Activated T-cell treated with anti-CD3 and anti-CD28 coated beads, Interleukin-2, amount 50 U/mL, for 24 hours (primary cell): Measurements from ENCODE around the gene DENND1B.
"Not testable (repeated sequence)": the region's sequence is repeated elsewhere in the genome, so short reads cannot be mapped to it uniquely, and the experiment has no call there.

Source experiments
- DNase-seq: peaks from one replicate; pipeline ENCODE4 v3.0.0-alpha.2; 2020
- H3K27ac Mint-ChIP-seq: 2 replicates; pipeline ENCODE4 v1.8.0; 2020; ENCODE audit warnings: mild to moderate bottlenecking, mixed read lengths
- H3K27me3 Mint-ChIP-seq: 2 replicates; pipeline ENCODE4 v1.8.0; 2020; ENCODE audit warnings: mixed read lengths
- H3K36me3 Mint-ChIP-seq: 2 replicates; pipeline ENCODE4 v1.8.0; 2020; ENCODE audit warnings: low read depth, mixed read lengths
- H3K4me1 Mint-ChIP-seq: 2 replicates; pipeline ENCODE4 v1.8.0; 2020; ENCODE audit warnings: low read depth, mixed read lengths
- H3K4me3 Mint-ChIP-seq: 2 replicates; pipeline ENCODE4 v1.8.0; 2020; ENCODE audit warnings: mild to moderate bottlenecking, moderate library complexity, mixed read lengths
- H3K9me3 Mint-ChIP-seq: 2 replicates; pipeline ENCODE4 v1.8.0; 2020; ENCODE audit warnings: mixed read lengths

DENND1B gene

DNA sequence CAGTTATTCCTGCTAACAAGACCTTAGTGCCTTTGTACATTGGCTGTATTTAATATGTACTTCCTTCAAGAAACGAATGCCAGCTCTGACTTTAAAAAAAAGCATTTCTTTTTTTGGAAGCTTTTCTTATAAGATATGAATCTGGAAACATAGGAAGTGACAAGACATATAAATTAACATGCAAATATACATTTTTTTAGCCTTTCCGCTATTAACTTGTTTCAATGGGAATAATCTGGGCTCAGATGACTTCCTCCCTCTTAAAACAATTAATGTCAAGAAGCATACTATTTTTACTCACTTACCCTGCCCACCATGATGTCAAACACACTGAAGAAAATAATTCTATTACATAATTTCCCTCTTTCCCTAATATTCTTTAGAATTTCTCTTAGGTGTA is 1.4 kb downstream of the DENND1B start:
- Mint-ChIP-seq H3K4me1 (peaks cover 77% of the 10 kb centered on the region), H3K36me3 (peaks cover 19% of the 10 kb centered on the region), H3K4me3 (peak overlapping the region; percentile 85), H3K27me3 (no peaks in the 10 kb centered on the region), H3K27ac (peak overlapping the region; percentile 91), H3K9me3 (no peaks in the 10 kb centered on the region)
- DNase-seq = no peak

DNA sequence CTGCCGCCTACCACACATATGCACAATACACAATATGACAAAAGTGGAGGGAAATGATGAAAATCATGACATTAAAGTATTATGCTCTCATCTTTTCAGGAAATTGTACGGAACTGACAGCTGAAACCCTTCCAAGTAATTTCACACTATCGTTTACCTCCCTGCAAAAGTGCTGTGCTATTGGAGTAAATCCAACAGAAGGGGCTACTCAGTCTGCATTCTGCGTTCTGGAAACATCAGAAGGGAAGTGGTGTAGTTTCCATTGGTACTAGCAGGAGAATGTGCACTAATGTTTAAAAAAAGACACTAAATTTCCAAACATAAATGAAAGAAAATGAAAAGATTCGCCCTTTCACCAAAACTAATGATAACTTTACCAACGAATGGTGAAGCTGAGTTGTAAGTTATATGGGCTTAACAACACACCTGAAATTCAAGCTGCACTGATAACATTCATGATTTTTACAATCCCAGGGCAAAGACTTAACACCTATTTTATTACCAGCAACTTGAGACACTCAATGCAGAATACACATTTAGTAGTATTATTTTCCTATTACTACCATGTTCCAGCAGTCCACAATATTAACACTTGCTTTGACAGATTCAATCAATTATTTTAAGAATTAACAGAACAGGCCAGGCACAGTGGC is 3.2 kb downstream of the DENND1B start:
- Mint-ChIP-seq H3K27ac (no peak overlapping the region), H3K36me3 (peaks cover 30% of the 10 kb centered on the region), H3K4me3 (peak overlapping the region; percentile 85), H3K9me3 (no peaks in the 10 kb centered on the region), H3K27me3 (no peaks in the 10 kb centered on the region), H3K4me1 (peaks cover 76% of the 10 kb centered on the region)
- no peak for DNase-seq

DNA sequence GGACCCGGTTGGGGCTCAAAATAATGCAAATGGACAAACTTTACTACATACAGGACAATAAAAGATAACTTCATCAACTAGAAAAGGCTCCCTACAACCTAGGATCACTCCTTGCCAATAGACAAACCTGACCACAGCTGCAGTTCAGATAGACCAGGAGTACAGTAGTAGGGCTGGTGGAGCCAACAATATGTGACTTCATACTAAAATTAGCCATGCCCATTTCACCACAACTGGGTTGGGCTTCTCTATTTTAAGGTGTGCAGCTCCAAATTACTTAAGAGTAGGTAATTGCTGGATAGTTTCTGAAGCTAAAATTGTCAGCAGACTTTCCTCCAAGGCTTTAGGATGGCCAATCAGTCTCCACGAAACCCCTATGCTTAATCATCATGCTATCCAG is 3.9 kb downstream of the DENND1B start:
- Mint-ChIP-seq H3K27me3 (no peaks in the 10 kb centered on the region), H3K9me3 (no peaks in the 10 kb centered on the region), H3K36me3 (peaks cover 32% of the 10 kb centered on the region), H3K4me1 (peaks cover 76% of the 10 kb centered on the region), H3K4me3 (no peak overlapping the region), H3K27ac (no peak overlapping the region)
- no peak for DNase-seq

DNA sequence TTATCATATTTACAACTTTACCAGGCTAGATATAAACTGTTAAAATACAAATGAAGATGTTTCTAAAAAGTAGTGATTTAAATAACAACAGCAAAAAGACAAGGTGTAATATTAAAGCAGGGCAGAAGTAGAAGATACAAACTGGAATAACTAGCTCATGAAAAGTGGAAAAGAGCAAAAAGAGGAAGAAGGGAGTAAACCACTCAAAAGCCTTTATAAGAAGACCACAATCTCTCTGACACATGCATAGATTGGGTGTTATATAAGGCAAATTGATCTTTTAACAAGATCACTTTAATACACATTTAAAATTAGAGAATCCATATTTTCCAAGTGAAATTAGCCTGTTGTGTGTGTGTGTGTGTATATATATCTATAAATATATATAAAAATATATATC is 5.0 kb downstream of the DENND1B start:
- Mint-ChIP-seq H3K36me3 (peaks cover 32% of the 10 kb centered on the region), H3K27me3 (no peaks in the 10 kb centered on the region), H3K4me1 (peaks cover 76% of the 10 kb centered on the region), H3K9me3 (no peaks in the 10 kb centered on the region), H3K27ac (no peak overlapping the region), H3K4me3 (no peak overlapping the region)
- no peak for DNase-seq

DNA sequence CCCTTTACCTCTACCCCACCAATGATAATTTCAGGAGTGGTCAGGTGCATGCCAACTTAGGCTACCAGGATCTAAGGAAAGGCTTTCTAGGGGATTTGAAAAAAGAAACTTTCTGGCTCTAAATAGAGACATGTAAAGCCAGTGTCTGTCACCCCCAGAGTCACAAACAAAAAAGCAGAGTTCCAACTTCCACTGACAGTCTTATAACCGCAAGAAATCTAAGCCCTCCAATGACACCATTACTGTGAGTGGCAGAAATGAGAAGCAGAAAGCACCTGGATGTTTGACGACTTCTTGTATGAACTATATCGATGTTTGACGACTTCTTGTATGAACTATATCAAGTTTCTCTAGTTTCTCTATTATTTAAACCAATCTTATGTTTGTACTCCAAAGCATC is 6.0 kb downstream of the DENND1B start:
- peak overlapping the region; percentile 47 for H3K27ac Mint-ChIP-seq
- H3K36me3 Mint-ChIP-seq = peaks cover 29% of the 10 kb centered on the region
- no peaks in the 10 kb centered on the region for H3K9me3 Mint-ChIP-seq
- H3K4me3 Mint-ChIP-seq = no peak overlapping the region
- H3K27me3 Mint-ChIP-seq = no peaks in the 10 kb centered on the region
- DNase-seq = no peak
- peaks cover 79% of the 10 kb centered on the region for H3K4me1 Mint-ChIP-seq

DNA sequence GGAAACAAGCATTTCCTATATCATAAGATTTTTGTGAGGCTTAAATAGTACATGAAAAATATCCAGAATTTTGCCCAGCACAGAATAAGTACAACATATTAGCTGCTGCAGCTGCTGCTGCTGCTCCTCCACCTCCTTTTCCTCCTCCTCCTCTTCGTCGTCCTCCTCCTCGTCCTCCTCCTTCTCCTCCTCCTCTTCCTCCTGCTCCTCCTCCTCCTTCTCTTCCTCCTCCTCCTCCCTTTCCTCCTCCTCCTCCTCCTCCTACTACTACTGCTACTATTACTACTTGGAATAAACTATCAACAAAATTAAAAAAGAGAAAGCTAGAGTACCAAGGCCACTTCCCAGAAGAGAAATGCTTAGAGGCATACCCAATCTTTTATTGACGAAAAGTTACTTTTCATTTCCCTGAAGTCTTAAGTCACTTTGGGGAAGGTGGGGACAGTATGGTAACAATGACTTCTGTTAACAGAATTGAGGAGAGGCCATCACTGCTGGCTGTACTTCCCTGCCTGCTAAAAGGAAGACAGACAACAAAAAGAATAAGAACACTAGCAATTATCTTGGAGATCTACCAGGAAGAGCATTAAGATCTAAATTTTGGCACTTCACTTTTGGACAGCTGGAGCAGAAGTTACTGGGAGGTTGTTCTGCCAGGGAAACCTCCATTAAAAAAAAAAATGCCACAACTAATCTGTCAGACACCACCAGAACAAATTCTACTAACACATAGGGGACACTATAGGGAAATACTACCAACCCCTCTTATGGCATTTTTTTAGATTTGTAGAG is 7.1 kb downstream of the DENND1B start:
- H3K4me3 Mint-ChIP-seq = peak overlapping the region; percentile 1
- DNase-seq = no peak
- H3K27me3 Mint-ChIP-seq = no peaks in the 10 kb centered on the region
- peaks cover 77% of the 10 kb centered on the region for H3K4me1 Mint-ChIP-seq
- H3K36me3 Mint-ChIP-seq = peaks cover 29% of the 10 kb centered on the region
- H3K9me3 Mint-ChIP-seq = no peaks in the 10 kb centered on the region
- H3K27ac Mint-ChIP-seq = peak overlapping the region; percentile 34

DNA sequence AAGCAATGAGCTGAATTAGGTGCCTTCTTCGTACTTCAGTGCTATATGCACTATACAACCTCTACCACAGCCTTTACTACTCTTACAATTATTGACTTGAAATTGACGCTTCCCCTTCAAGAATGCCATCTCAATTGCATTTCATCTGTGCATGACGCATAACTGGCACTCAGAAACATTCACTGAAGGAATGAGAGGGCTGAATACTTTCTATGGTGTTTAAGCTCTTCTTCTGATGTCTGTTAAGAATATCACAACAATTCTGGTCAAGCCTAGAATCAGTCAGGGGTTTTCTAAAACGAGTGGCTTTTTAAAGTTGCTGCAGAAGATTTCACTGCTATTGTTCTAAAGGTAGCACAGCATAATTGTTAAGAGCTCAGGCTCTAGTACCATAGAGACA is 11.5 kb downstream of the DENND1B start:
- Mint-ChIP-seq H3K36me3 (peaks cover 18% of the 10 kb centered on the region), H3K4me1 (peaks cover 60% of the 10 kb centered on the region), H3K27me3 (no peaks in the 10 kb centered on the region), H3K4me3 (no peak overlapping the region), H3K27ac (no peak overlapping the region), H3K9me3 (no peaks in the 10 kb centered on the region)
- no peak for DNase-seq

DNA sequence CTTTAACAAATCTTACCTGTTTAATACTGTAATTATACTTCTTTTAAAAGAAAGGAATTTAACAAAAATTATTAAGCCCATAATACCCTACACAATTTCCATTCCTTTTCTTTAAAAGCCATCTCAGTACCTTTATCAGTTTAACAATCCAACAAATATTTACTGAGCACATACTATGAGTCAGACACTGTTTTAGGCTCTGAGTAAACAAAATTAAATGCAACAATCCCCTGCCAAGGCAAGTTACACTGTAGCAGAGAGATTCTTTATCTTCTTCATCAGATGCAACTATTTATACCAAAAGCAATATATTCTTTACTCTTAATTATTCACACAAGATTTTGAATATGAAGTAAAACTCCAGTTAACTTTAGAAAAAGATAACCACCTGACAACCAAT is 12.0 kb downstream of the DENND1B start:
- Mint-ChIP-seq H3K4me3 (no peak overlapping the region), H3K36me3 (peaks cover 16% of the 10 kb centered on the region), H3K9me3 (no peaks in the 10 kb centered on the region), H3K4me1 (peaks cover 58% of the 10 kb centered on the region), H3K27ac (no peak overlapping the region), H3K27me3 (no peaks in the 10 kb centered on the region)
- no peak for DNase-seq

DNA sequence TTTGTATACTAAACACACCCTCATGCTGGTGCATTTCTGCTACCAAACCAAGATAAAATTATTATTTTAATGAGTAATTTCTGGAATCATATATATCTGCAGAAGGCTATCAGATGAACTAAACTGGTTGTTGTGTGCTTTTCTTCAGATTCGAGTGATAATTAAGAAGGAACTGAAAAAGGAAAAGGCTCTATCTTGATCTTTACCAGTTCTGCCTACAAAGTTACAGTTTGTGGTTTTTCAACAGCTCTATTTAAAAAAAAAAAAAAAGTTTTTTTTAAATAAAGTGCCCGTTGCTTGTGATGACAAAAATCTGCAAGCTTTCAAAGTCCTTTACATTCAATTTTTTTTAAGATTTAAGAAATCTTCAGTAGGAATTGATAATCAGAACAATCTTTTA is 13.6 kb downstream of the DENND1B start:
- Mint-ChIP-seq H3K4me1 (peaks cover 53% of the 10 kb centered on the region), H3K27me3 (no peaks in the 10 kb centered on the region), H3K27ac (no peak overlapping the region), H3K9me3 (no peaks in the 10 kb centered on the region), H3K4me3 (no peak overlapping the region), H3K36me3 (peaks cover 10% of the 10 kb centered on the region)
- no peak for DNase-seq

DNA sequence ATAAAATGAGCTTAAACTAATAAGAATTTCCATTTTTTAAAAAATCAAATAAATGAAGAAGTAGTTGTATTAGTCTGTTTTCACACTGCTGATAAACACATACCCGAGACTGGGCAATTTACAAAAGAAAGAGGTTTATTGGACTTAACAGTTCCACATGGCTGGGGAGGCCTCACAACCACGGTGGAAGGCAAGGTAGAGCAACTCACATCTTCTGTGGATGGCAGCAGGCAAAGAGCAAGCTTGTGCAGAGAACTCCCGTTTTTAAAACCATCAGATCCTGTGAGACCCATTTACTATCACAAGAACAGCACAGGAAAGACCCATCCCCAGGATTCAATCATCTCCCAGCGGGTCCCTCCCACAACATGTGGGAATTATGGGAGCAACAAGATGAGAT is 19.7 kb downstream of the DENND1B start:
- H3K27me3 Mint-ChIP-seq, DNase-seq, H3K9me3 Mint-ChIP-seq, H3K4me3 Mint-ChIP-seq, H3K27ac Mint-ChIP-seq: not testable (repeated sequence)
- Mint-ChIP-seq H3K36me3 (peaks cover 20% of the 10 kb centered on the region), H3K4me1 (peaks cover 34% of the 10 kb centered on the region)

DNA sequence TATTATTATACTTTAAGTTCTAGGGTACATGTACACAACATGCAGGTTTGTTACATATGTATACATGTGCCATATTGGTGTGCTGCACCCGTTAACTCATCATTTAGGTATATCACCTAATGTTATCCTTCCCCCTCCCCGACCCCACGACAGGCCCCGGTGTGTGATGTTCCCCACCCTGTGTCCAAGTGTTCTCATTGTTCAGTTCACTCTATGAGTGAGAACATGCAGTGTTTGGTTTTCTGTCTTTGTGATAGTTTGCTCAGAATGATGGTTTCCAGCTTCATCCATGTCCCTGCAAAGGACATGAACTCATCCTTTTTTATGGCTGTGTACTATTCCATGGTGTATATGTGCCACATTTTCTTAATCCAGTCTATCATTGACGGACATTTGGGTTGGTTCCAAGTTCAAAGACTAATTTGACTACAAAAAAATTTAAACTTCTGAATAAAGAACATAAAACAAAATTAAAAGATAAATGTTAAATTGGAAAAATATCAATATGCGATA is 22.6 kb downstream of the DENND1B start:
- not testable (repeated sequence) for H3K4me3 Mint-ChIP-seq, H3K27ac Mint-ChIP-seq, DNase-seq, H3K27me3 Mint-ChIP-seq, H3K9me3 Mint-ChIP-seq
- peaks cover 18% of the 10 kb centered on the region for H3K36me3 Mint-ChIP-seq
- H3K4me1 Mint-ChIP-seq = peaks cover 41% of the 10 kb centered on the region

DNA sequence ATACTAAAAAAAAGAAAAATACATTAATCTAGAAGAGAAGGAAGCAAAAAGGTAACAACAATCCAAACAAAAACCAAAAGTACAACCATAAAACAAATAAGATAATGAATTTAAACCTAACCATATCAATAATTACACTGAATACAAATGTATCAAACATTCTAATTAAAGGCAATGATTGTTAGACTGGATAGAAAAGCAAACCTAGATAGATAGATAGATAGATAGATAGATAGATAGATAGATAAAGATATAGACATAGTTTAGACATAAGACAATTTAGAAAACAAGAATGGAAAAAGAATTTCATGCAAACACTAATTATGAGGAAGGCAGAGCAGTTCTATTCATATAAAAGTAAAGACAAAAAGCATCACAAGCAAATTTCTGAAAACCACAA is 24.9 kb downstream of the DENND1B start:
- Mint-ChIP-seq H3K27ac (no peak overlapping the region), H3K9me3 (peaks cover 5% of the 10 kb centered on the region), H3K27me3 (no peaks in the 10 kb centered on the region), H3K4me1 (peaks cover 41% of the 10 kb centered on the region), H3K36me3 (peaks cover 28% of the 10 kb centered on the region), H3K4me3 (no peak overlapping the region)
- no peak for DNase-seq

DNA sequence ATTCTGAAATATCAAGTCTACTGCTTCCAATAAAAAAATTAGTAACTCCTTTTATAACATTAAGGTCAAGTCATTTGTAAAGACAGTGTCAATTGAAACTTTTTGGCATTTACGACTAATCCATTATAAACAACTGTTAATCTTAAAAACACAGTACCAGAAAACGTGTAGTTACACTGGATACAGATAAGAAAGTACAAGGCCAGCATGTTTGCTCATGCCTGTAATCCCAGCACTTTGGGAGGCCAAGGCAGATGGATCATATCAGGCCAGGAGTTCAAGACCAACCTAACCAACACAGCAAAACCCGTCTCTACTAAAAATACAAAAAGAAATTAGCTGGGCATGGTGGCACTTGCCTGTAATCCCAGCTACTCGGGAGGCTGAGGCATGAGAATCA is 29.4 kb downstream of the DENND1B start:
- no peaks in the 10 kb centered on the region for H3K9me3 Mint-ChIP-seq
- peaks cover 57% of the 10 kb centered on the region for H3K4me1 Mint-ChIP-seq
- H3K27ac Mint-ChIP-seq = no peak overlapping the region
- H3K4me3 Mint-ChIP-seq = no peak overlapping the region
- no peaks in the 10 kb centered on the region for H3K27me3 Mint-ChIP-seq
- DNase-seq = no peak
- H3K36me3 Mint-ChIP-seq = peaks cover 13% of the 10 kb centered on the region

DNA sequence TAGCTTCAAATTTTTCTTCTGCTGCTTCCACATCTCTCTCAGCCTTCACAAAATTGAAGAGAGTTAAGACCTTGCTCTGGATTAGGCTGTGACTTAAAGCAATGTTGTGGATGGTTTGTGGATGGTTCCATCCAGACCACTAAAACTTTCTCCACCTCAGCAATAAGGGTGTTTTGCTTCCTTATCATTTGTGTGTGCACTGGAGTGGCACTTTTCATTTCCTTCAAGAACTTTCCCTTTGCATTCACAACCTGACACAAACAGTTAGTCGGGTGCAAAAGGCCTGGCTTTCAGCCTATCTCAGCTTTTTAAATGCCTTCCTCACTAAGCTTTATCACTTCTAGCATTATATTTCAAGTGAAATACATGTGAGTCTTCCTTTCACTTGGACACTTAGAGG is 30.3 kb downstream of the DENND1B start:
- no peak for DNase-seq
- no peaks in the 10 kb centered on the region for H3K9me3 Mint-ChIP-seq
- H3K36me3 Mint-ChIP-seq = peaks cover 13% of the 10 kb centered on the region
- no peak overlapping the region for H3K4me3 Mint-ChIP-seq
- H3K27me3 Mint-ChIP-seq = no peaks in the 10 kb centered on the region
- no peak overlapping the region for H3K27ac Mint-ChIP-seq
- H3K4me1 Mint-ChIP-seq = peaks cover 53% of the 10 kb centered on the region

DNA sequence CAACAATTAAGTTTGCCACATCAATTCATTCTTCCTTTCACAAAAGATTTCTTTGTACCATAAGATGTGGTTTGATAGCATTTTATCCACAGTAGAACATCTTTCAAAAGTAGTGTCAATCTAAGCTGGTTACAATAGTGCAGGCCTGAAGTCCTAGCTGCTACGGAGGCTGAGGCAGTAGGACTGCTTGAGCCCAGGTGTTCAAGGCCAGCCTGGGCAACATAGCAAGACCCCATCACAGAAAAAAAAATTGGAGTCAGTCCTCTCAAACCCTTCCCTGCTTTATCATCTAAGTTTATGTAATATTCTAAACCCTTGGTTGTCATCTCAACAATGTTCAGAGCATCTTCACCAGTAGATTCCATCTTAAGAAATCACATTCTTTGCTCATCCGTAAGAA is 31.7 kb downstream of the DENND1B start:
- Mint-ChIP-seq H3K4me3 (no peak overlapping the region), H3K36me3 (peaks cover 13% of the 10 kb centered on the region), H3K4me1 (peaks cover 56% of the 10 kb centered on the region), H3K27ac (no peak overlapping the region), H3K27me3 (no peaks in the 10 kb centered on the region), H3K9me3 (no peaks in the 10 kb centered on the region)
- no peak for DNase-seq
